Stimulated activated CD4-positive, alpha-beta T cell treated with anti-CD3 and anti-CD28 coated beads, TNF-alpha, amount 100 ng/mL, for 24 hours (primary cell): ENCODE results near the gene COL8A1.

Experiments used
- DNase-seq, 3 experiments: peaks; one replicate each; pipeline ENCODE4 v3.0.0-alpha.2; 2020; ENCODE audit warnings: low read depth in 3 of 3

COL8A1 gene

GRCh38 chr3:99670556-99670950 lies 32.2 kb downstream of the COL8A1 start:
- DNase-seq = no peak

- no peak for DNase-seq
Observed at GRCh38 chr3:99674086-99674789, 35.8 kb downstream of the COL8A1 start.

GRCh38 chr3:99678023-99678422 lies 39.6 kb downstream of the COL8A1 start:
- DNase-seq = no peak

- no peak for DNase-seq
Observed at GRCh38 chr3:99678896-99679295, 40.5 kb downstream of the COL8A1 start.

- DNase-seq = no peak
Observed at GRCh38 chr3:99681512-99681911, 43.1 kb downstream of the COL8A1 start.

- no peak for DNase-seq
Observed at GRCh38 chr3:99681976-99682375, 43.6 kb downstream of the COL8A1 start.

- DNase-seq = no peak
Observed at GRCh38 chr3:99683465-99683864, 45.1 kb downstream of the COL8A1 start.

GRCh38 chr3:99683876-99684275 lies 45.5 kb downstream of the COL8A1 start:
- no peak for DNase-seq

GRCh38 chr3:99684644-99685043 lies 46.2 kb downstream of the COL8A1 start:
- no peak for DNase-seq

GRCh38 chr3:99686469-99686868 lies 48.1 kb downstream of the COL8A1 start:
- DNase-seq = no peak

- DNase-seq = peak in 2 of 3 experiments; percentile 3 to 42
Observed at GRCh38 chr3:99686955-99687612, 48.7 kb downstream of the COL8A1 start.

GRCh38 chr3:99690761-99691369 lies 52.5 kb downstream of the COL8A1 start:
- no peak for DNase-seq

- no peak for DNase-seq
Observed at GRCh38 chr3:99693636-99694035, 55.2 kb downstream of the COL8A1 start.

- no peak for DNase-seq
Observed at GRCh38 chr3:99696497-99696896, 58.1 kb downstream of the COL8A1 start.

- DNase-seq = no peak
Observed at GRCh38 chr3:99697250-99697649, 58.9 kb downstream of the COL8A1 start.

GRCh38 chr3:99698932-99699331 lies 60.5 kb downstream of the COL8A1 start:
- DNase-seq = no peak

GRCh38 chr3:99699841-99700240 lies 61.4 kb downstream of the COL8A1 start:
- DNase-seq = no peak

GRCh38 chr3:99700631-99701268 lies 62.4 kb downstream of the COL8A1 start:
- no peak for DNase-seq

- no peak for DNase-seq
Observed at GRCh38 chr3:99702953-99703943, 64.9 kb downstream of the COL8A1 start.

GRCh38 chr3:99704417-99704816 lies 66.0 kb downstream of the COL8A1 start:
- DNase-seq = no peak

GRCh38 chr3:99706410-99706809 lies 68.0 kb downstream of the COL8A1 start:
- no peak for DNase-seq
